ENCODE results near the gene EPAS1.
A peak's percentile ranks its signal among the peaks of the same experiment; 100 is the strongest.

EPAS1 gene

DNA sequence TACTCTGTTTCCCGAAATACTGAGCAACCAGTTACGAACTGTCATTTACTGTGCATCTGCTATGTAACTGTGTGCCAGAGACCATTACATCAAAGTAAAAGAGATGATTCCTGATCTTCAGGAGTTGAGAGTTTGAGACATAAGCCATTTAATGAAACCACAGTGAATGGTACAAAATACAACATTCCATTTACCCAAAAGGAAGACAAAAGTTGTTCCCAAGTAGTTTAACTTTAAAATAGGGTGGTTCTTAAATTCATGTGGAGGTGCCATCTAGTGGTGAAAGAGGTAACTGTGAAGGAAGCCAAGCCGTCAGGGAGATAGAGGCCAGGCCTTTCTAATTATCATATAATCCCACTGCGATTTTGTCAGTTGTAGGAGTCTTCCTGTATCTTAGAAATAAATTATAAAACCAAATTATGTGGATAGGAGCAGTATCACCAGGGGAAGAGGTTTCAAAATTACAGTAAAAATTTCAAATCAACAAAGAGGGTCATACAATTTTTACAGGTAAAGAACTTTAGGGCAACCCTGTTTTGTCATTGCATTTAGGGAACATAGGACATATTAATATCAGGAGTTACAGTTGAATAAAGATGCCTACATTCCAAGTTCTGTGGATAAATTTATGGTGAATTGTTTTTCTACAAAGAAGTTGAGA lies 67.7 kb downstream of the EPAS1 start:
- peak; percentile 77 for DNase-seq (ENCODE audit: low read depth, low spot score)

DNA sequence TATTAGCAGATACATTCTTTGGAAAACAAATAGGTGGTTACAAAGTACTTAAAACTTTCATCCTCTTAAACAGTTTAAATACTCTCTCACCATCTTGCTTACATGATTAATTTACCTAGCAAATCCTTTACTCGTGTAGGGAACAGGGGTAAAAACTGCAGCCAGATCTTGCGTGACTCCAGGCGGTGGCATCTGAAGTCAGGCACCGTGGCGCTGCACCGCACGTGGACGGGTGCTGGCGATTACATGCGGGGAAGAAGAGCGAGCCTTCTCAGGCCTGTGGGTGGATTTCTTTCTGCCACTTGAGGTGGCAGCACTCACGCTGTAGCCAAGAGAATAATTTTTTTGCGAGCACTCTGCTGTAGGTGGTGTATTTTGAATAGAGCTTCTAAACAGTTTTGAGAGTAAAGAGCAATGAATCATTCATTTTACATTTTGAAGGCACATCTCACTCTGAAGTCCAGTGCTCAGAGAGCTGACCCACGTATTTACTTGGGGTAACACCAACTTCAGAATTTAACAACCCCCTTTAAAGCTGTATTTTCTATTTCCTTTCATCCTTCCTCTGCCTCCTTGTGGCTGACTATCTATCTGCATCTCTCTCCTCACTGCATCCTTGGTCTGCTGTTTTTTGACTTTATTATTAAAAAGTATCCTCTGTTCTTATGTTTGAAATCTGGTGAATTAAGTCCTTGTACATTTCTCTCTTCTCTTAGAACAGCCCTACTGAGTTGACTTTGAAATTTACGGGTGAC lies 68.9 kb downstream of the EPAS1 start:
- DNase-seq (ENCODE audit: low read depth, low spot score), result peak; percentile 38

DNA sequence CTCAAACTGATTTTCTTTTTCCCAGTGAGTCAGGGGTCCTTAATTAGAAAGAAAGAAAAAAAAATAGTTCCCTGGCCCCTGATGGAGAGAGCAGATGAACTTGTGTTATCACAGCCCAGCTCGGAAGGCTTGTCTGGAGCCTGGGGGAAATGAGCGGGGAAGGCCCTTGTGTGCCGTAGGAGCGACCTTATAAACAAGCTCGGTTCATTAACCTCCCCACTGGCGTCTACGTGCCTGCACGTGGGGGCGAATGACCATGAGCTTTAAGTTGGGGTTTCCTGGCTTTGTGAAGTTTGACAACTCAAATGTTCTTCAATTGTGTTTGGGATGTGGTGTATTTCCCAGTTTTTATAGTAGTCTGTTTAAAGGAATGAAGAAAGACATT lies 69.5 kb downstream of the EPAS1 start:
- DNase-seq (ENCODE audit: low read depth, low spot score), result no peak

DNA sequence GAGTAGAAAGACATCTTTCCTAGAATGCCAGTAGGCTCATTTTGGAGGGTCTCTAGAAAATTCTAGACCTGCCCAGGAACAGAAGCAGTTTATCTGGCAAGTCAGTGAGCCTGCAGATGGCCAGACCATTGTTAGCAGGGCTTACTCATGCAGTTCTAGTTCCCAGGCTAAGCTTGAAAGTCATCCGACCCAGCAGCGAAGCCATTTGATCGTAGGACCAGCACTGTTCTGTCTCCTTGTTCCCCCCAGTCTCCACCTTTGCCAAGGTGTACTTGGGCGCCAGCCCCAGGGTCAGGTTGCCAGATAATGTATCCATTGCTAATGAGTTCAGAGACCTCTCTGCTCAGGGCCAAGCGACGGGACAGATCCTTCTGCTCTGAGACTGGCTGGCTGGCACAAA lies 70.1 kb downstream of the EPAS1 start:
- peak; percentile 30 for DNase-seq (ENCODE audit: low read depth, low spot score)

DNA sequence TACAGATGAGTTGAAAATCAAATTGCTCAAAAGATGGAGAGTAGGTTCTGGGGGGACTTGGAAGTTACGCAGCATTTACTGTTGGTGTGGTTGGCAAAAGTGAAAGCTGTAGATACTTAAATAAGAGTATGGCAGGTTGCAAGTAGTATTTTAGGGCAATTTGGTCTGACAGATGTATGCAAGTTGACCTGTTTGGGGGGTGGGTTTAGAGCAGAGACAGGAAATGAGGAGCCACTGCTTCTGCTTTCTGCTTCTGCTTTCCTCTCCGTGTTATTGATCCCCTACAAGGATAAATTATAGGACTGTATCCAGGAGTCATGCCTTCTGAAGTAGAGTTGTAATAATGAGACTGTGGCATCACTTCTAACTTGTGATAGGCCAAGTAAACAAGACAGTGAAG lies 71.2 kb downstream of the EPAS1 start:
- no peak for DNase-seq (ENCODE audit: low read depth, low spot score)

DNA sequence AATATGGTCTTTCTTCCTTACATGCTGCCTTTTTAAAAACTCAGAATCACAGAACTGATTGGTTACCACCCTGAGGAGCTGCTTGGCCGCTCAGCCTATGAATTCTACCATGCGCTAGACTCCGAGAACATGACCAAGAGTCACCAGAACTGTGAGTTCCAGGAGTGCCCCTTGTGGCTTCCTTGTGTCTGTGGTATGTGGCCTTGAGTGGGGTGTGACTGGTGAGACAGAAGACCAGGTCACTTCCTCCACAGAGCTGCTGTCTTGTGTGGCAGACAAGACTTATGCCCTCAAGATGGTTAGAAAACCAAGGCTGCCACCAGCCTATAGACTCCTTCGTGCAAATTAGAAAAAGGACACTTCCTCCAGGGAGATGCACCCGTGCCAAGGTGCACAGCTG lies 72.6 kb downstream of the EPAS1 start:
- DNase-seq (ENCODE audit: low read depth, low spot score), result no peak

DNA sequence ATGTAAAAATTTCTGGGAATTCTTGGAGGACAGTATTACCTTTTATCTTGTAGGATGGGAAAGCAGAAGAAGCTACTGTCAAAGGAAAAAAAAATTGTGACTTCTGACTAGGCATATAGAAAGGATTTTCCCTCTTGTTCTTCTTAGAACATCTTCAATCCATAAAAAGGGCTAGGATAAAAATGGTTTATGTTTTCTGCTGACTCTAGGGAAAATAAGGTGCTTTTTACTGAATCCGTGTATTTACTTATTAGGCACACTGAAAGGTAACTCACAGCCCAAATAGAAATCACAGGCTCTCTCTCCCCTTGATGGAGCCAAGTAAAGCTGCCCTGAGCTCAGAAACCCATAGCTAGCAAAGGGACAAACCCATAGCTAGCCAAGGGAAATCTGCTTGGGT lies 74.6 kb downstream of the EPAS1 start:
- no peak for DNase-seq (ENCODE audit: low read depth, low spot score)

DNA sequence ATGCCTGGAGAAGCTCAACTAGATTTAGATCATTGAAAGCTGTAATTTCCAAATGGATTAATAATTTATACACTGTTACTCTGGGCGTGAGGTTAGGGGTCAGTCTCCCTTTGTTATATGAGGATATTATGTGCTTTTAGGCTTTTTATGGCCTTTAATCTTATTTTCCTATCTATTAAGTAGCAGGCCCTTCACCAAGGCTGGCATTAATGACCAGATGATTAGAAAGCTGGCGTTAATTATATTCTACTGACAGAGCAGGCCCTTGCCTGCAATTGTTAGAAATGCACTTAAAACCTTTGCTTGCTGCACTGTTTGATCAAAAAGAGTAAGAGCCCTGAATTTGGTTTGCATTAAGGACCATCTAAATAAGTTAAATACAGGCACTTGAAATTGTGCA lies 75.3 kb downstream of the EPAS1 start:
- DNase-seq (ENCODE audit: low read depth, low spot score), result no peak

DNA sequence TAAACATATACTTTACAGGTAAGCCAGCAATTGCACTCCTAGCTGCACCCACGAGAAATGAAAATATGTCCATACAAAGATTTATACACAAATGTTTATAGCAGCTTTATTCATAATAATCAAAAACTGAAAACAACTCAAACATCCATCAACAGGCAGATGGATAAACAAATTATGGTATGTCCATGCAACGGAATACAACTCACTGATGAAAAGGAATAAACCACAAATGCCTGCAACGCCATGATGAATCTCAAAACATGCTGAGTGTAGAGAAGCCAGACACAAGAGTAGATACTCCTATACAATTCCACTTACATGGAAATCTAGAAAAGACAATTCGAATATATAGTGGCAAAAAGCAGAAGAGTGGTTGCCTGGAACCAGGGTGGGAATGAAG lies 76.0 kb downstream of the EPAS1 start:
- DNase-seq (ENCODE audit: low read depth, low spot score), result no peak

DNA sequence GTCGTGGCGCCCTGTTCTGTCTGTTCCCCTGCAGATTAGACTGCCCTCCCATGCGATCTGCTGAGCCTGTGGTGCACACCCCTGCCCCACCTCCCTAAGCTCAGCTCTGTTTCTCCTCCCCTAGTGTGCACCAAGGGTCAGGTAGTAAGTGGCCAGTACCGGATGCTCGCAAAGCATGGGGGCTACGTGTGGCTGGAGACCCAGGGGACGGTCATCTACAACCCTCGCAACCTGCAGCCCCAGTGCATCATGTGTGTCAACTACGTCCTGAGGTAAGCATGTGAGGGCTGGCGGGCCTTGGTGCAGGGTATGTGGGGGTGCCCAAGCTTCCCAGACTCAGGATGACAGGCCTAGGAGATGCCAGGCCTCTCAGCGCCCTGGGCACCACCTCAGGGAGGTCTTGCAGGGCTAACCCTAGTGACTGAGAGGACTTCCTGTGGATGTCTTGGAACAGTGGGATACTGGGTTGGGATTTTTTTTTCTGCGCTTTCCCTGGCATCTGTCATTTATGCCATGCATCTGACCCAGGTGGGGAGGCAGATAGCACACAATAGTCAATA lies 78.4 kb downstream of the EPAS1 start:
- no peak for DNase-seq (ENCODE audit: low read depth, low spot score)

DNA sequence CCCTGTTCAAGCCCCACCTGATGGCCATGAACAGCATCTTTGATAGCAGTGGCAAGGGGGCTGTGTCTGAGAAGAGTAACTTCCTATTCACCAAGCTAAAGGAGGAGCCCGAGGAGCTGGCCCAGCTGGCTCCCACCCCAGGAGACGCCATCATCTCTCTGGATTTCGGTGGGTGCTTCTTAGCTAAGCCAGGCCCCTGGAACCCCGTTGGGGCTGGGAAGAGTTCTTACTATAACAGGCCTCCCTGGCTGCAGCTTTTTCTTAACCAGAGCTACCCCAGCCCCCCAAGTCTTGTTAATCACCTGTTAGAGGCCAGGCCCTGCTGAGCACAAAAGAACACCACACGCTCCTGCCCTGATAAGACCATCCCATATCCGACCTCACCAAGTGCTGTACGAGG lies 79.4 kb downstream of the EPAS1 start:
- DNase-seq (ENCODE audit: low read depth, low spot score), result no peak

DNA sequence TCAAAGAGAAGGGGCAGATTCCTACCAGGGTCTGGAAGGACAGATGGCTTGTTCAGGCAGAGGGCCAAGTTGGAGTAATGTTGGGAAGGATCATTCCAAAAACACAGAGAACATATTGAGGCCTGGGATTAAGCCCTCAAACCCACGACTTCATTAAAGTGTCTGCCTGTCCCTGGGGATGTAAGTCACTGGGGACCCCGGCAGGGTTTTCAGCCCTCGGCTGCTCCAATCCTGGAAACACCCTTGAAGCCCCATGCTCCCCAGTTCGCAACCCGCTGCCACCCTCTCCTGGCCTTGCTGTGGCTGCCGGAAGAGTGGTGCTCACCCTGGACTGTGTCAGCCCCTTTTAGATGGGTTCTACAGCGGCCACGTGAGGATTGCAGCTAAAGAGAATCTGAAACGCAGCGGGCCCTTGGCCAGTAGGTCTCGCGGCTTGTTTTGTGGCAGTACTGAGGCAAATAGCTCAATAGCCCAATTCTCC lies 79.9 kb downstream of the EPAS1 start:
- DNase-seq (ENCODE audit: low read depth, low spot score), result no peak

DNA sequence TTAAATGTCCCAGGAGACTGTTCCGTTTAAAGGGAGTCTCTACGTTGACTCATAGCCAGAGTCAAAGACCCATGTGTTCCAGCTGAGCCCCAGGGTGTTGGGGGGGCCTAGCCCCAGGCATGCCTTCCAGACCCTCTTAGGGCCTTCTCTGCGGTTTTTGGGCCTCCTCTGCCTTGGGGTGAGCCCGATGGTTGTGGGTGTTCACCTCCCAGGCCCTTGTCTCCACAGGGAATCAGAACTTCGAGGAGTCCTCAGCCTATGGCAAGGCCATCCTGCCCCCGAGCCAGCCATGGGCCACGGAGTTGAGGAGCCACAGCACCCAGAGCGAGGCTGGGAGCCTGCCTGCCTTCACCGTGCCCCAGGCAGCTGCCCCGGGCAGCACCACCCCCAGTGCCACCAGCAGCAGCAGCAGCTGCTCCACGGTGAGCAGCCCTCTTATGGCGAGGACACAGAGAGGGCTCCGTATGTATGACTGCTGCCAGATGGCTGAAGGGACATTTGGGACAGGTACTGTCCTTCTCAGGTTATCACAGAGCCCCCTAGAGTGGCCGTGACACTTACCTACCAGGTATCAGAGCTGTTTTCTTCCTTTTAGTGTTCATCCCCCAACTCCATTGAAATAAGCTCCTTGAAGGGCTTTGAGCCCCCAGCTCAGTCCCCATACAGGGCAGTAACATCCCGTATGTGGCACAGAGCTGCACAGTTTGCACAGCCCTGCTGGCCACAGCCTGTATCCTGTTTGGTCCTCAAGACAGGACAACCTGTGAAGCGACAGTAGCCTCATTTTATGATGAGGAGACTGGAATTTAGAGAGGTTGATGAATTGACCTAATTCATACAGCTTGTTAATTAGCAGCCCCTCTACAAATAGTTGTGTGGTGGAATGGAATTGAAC lies 80.7 kb downstream of the EPAS1 start:
- DNase-seq (ENCODE audit: low read depth, low spot score), result no peak

DNA sequence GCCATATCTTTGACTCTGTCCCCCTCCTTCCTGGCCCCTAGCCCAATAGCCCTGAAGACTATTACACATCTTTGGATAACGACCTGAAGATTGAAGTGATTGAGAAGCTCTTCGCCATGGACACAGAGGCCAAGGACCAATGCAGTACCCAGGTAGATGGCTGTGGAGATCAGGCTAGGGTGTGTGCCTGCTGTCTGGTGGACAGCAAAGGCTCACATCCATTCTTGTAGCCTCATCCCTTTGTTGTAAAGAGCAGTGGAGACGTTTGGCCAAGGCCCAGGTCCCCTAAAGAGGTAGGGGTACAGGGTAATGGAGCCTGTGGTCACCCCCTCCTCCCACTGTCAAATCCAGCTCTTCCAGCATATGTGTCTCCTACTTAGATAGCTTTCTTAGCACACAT lies 81.4 kb downstream of the EPAS1 start:
- DNase-seq (ENCODE audit: low read depth, low spot score), result no peak

DNA sequence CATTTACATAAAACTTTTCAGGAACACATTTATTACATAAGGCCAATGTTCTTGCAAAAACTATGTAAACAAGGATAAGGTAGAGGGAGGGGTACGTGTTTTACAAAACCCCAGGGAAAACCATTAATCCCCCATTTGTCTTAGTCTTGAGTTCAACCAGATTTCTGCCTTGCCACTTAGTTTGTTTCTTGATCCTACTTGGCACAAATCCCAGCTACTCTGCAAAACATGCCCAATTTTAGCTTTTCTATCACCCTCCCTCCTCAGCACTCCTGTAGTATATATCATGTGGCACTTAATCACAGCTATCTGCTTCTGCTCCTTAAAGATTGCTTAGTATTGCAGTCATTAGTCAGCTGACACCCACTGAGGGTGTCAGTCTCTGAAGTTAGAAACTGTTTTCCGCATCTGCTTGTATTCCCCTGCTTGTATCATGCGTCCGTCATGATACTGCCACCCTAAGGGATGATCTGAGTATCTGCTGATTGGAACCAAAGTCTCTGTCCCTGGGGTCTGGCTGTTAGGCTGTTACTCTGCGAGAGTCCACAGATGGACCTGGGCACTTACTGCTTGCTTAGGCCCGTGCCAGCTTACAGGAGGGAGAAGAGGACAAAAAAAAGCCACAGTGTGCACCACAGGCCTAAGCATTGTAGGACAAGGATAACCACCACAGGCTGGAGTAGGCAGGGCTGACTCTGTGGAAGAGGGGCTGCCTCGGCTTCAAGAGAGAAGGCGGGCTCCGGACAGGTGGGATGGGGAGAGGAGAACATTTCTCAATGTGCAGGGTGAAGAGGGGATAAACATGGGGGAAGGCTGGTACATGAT lies 82.2 kb downstream of the EPAS1 start:
- no peak for DNase-seq (ENCODE audit: low read depth, low spot score)

DNA sequence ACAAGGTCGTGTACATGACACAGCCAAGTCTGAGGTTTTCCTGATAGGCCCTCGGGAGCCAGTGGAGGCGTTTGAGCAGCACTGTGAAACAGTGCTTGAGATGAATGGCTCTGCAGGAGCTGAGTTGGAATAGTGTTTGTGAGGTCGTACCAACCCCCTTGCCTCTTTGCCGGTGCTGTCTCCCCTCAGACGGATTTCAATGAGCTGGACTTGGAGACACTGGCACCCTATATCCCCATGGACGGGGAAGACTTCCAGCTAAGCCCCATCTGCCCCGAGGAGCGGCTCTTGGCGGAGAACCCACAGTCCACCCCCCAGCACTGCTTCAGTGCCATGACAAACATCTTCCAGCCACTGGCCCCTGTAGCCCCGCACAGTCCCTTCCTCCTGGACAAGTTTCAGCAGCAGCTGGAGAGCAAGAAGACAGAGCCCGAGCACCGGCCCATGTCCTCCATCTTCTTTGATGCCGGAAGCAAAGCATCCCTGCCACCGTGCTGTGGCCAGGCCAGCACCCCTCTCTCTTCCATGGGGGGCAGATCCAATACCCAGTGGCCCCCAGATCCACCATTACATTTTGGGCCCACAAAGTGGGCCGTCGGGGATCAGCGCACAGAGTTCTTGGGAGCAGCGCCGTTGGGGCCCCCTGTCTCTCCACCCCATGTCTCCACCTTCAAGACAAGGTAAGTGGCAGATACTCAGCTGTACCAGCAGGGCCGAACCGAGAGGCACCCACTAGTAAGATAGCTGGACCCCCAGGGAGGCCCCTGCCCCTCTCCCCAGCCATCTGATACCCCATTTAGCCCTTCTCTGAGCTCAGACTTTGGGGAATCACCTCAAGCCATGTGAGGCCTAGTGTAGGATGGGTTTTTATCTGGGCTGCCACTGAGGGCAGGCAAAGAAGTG lies 83.1 kb downstream of the EPAS1 start:
- no peak for DNase-seq (ENCODE audit: low read depth, low spot score)

DNA sequence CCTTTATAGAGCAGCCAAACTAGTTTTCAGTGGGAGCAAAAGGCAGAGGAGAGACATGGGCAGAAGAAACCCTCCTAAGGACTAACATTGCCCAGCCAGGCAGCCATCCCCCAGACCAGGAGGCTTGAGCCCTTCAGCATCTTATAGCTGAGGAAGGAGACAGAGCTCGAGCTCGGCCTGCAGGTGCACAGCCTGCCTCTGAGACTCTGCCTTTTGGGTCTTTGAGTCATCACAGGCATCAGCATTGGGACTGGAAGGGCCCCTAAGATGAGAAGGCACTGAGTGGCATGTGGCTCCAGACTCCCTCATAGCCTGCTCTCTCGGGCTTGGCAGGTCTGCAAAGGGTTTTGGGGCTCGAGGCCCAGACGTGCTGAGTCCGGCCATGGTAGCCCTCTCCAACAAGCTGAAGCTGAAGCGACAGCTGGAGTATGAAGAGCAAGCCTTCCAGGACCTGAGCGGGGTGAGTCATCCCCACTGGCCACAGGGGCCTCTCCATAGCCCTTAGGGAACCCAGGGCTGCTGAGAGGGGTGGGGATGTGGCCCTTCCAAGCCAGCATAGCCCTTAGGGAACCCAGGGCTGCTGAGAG lies 84.1 kb downstream of the EPAS1 start:
- DNase-seq (ENCODE audit: low read depth, low spot score), result no peak

DNA sequence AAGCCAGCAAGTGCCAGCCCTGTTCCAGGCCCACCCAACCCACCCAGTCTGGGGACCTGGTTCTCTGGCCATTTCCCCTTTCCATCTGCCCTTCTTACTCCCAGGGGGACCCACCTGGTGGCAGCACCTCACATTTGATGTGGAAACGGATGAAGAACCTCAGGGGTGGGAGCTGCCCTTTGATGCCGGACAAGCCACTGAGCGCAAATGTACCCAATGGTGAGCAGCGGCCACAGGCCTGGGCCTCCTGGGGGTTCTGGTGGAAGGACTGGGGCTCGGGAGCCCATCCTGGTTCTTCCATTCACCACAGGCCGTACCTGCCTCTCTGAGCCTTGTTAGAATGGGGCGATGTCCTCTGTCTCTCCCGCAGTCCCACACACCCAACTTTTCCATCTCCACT lies 84.7 kb downstream of the EPAS1 start:
- DNase-seq (ENCODE audit: low read depth, low spot score), result no peak

DNA sequence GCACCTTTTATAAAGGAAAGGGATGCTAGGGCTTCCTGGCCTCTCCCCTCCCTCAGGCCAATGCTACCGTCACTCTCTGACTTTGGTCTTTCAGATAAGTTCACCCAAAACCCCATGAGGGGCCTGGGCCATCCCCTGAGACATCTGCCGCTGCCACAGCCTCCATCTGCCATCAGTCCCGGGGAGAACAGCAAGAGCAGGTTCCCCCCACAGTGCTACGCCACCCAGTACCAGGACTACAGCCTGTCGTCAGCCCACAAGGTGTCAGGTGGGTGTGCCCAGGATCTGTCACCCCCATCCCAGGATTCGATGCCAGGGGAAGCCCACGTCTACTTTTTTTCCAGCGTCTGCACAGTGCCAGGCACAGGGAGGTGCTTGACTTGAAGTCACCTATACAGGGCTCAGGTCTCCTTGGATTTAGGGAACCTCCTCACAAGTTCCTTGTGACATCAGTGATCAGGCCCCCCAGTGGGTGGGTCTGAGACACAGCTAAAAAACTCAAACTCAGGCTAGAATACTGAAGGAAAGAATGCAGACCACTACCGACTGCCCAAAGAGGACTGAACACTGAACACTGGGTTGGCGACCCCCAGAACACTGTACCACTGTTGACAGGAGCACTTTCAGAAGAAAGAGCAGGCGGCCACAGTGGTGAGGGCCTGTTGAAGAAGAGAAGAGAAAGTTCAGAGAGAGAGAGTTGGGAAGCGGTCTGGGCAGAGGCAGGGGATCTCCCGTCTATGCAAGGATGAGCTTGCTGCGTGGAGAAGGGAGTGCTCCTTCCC lies 85.3 kb downstream of the EPAS1 start:
- DNase-seq (ENCODE audit: low read depth, low spot score), result no peak
